T-helper 22 cell (primary cell): ENCODE data around the gene SWAP70.
"Not testable (repeated sequence)": the region's sequence is repeated elsewhere in the genome, so short reads cannot be mapped to it uniquely, and the experiment has no call there.

Source experiments
- DNase-seq: peaks from one replicate; pipeline ENCODE4 v3.0.0-alpha.2; 2020; ENCODE audit warnings: low read depth

The SWAP70 gene

GRCh38 chr11:9722023-9722422 lies 58.1 kb downstream of the SWAP70 start:
- DNase-seq = no peak

DNA sequence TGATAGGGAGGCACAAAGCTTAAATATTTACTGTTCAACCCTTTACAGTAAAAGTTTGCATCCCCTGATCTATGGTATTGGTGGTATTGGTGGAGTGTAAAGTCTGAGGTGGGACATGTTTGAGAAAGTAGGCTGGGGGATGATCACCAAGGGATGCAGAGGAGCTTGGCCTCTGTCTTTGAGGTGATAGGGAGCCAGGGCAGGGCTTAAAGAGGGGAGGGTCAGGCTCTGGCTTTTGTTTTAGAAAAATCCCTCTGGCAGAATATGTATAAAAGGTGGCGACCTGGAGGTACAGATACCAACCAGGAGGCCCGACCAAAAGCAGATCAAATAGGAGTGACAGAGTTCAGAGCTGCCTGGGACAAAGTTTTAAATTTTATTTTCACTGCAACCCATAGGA lies 59.0 kb downstream of the SWAP70 start:
- DNase-seq = no peak

GRCh38 chr11:9726321-9727022 lies 62.6 kb downstream of the SWAP70 start:
- no peak for DNase-seq

GRCh38 chr11:9728058-9728457 lies 64.2 kb downstream of the SWAP70 start:
- DNase-seq = no peak

GRCh38 chr11:9731256-9731655 lies 67.4 kb downstream of the SWAP70 start:
- DNase-seq = no peak

DNA sequence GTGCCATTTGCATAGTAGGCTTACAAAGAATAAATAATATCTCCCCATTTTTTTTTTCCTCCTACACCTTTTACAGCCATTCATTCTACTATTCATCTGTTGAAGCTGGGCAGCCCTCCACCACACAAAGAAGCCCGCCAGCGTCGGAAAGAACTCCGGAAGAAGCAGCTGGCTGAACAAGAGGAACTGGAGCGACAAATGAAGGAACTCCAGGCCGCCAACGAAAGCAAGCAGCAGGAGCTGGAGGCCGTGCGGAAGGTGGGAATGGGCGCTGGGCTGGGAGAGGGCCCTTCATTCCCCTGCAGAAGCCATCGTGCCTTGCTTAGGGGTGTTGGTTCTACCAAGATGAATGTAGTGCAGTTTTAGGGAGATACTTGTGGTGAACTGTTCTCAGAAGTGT lies 68.6 kb downstream of the SWAP70 start:
- no peak for DNase-seq

- DNase-seq = no peak
These were observed 69.3 kb downstream of the SWAP70 start for GRCh38 chr11:9733212-9733611.

- DNase-seq = no peak
These were observed 71.4 kb downstream of the SWAP70 start for GRCh38 chr11:9735236-9735635.

DNA sequence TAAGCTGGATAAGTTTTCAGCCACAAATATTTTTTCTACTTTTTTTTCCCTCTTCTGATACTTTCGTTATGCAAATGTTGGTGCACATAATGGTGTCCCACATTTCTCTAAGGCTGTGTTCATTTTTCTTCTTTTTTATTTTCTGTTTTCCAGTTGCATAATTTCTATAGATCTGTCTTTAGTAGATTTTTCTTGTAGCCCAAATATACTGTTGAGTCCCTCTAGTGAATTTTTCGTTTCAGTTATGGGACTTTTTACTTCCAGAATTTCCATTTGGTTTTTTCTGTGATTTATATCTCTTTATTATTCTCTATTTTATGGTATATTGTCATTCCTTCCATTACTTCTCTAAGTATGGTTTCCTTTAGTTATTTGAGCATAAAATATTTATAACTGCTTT lies 72.0 kb downstream of the SWAP70 start:
- DNase-seq = no peak

DNA sequence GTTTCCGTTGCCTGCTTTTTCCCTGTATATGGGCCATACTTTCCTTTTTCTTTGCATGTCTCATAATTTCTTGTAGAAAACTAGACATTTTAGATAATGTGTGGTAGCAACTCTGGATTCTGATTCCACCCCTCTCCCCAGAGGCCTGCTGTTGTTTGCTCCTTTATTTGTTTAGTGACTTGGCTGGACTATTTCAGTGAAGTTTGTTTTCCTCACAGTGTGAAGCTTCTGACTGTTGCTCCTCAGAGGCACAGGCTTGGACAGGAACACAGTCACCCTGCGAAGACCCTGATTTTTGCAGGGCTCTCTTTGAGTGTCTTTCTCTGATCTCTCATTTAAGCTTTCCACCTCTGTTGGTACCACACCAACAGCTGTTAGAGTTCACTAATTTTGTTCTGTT lies 72.5 kb downstream of the SWAP70 start:
- DNase-seq = no peak

DNA sequence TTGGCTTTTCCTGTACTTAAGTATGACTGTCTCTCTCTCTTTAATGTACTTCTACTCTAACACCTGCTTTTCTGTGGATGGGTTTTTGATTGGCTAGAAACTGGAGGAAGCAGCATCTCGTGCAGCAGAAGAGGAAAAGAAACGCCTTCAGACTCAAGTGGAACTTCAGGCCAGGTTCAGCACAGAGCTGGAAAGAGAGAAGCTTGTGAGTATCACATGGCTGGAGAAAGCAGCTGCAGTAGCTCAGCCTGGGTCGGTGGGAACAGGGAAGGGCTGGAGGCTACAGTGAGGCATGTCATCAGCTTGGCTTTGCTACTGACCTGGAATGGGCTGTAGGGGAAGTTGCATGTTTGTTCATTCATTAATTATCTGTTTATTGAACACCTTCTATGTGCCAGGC lies 74.2 kb downstream of the SWAP70 start:
- DNase-seq = no peak

- no peak for DNase-seq
These were observed 74.8 kb downstream of the SWAP70 start for GRCh38 chr11:9738707-9739106.

GRCh38 chr11:9739123-9739900 lies 75.4 kb downstream of the SWAP70 start:
- DNase-seq = no peak

GRCh38 chr11:9740202-9740883 lies 76.5 kb downstream of the SWAP70 start:
- no peak for DNase-seq

- no peak for DNase-seq
These were observed 77.4 kb downstream of the SWAP70 start for GRCh38 chr11:9741260-9741659.

- not testable (repeated sequence) for DNase-seq
These were observed 79.6 kb downstream of the SWAP70 start for GRCh38 chr11:9743512-9743911.

- no peak for DNase-seq
These were observed 81.7 kb downstream of the SWAP70 start for GRCh38 chr11:9745411-9746211.

DNA sequence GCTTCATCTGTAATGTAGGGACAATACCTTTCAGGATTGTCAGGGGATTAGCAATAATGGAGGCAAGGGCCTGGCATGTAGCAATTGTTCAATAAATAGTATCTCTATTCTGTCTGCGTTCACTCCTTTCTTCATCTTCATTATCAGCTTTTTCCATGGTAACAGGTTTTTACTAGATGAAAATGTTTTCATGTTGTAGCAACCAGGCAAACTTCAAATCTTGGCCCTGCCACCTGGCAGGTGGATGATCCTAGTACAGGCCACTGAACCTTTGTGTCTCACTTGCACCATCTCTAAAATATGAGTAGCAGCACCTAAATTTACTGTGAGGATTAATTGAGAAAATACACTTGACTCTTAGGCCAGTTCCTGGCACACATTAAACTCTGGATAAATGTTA lies 83.4 kb downstream of the SWAP70 start:
- DNase-seq = no peak

- DNase-seq = no peak
These were observed 84.0 kb downstream of the SWAP70 start for GRCh38 chr11:9747828-9748227.

- DNase-seq = no peak
These were observed 84.6 kb downstream of the SWAP70 start for GRCh38 chr11:9748361-9748970.

GRCh38 chr11:9750551-9750950 lies 86.7 kb downstream of the SWAP70 start:
- DNase-seq = no peak

GRCh38 chr11:9752091-9752490 lies 88.2 kb downstream of the SWAP70 start:
- no peak for DNase-seq
